Adrenal gland (tissue), 5 donors: ENCODE results near the gene HAPSTR1.

Source experiments
- CTCF ChIP-seq, 6 experiments: fragments of 450-650 bp in 4 of 6; fragments of 200-600 bp in 2 of 6; sonication (generic) in 1 of 6; IDR thresholded peaks; 1 replicate in 5 of 6; 2 replicates in 1 of 6; pipeline versions ENCODE4 v1.5.1 to v1.8.0; 2016 to 2021; ENCODE audit warnings: antibody characterized with exemption in 6 of 6, mild to moderate bottlenecking in 2 of 6, moderate library complexity in 1 of 6
- POLR2A ChIP-seq, 2 donors: fragments of 450-650 bp; IDR thresholded peaks; one replicate each; pipeline ENCODE4 v1.6.1; 2017; ENCODE audit warnings: antibody characterized with exemption in 2 of 2, mild to moderate bottlenecking in 2 of 2, moderate library complexity in 1 of 2
- donor health status: DM: no; HTN: no; CAD: no.

- TF ChIP-seq CTCF (IDR thresholded peaks at IDR 0.05) (peak in 5 of 6 experiments; percentile 35 to 68 (median 57)), POLR2A (IDR thresholded peaks at IDR 0.05) (no peak)
Observed at GRCh38 chr16:9134739-9135138, 43.3 kb downstream of the HAPSTR1 start.
